MM.1S (cell line): ENCODE results near the gene TTLL10.

ENCODE experiments used
- CTCF ChIP-seq: fragments of 300-600 bp; sonication (generic); IDR thresholded peaks from 2 replicates; pipeline ENCODE4 v1.5.1; 2016; ENCODE audit warnings: antibody characterized with exemption, low read length, mixed read lengths
- EZH2 ChIP-seq: fragments of 300-600 bp; sonication (generic); optimal IDR thresholded peaks from 2 replicates; pipeline ENCODE3; 2017; ENCODE audit warnings: low read depth, mild to moderate bottlenecking, antibody characterized with exemption, low read length, mixed read lengths

GRCh38 chr1:1189111-1189510, 15.4 kb downstream of the TTLL10 start:
- no peak for TF ChIP-seq CTCF
- no peak for TF ChIP-seq EZH2
